GM21526 (cell line): ENCODE results near the gene CSNK1G1.
"Not testable (repeated sequence)": the region's sequence is repeated elsewhere in the genome, so short reads cannot be mapped to it uniquely, and the experiment has no call there.

Source experiments
- ATAC-seq: cut with Tn5 transposase; IDR thresholded peaks from one replicate; pipeline ENCODE4 v1.9.1; 2021; ENCODE audit warnings: moderate library complexity; ENCODE audit not compliant: unreplicated experiment, low FRiP score

The CSNK1G1 gene

GRCh38 chr15:64355944-64356709, at the start of gene CSNK1G1:
Gene CSNK1G1 (minus strand): TSS chr15:64356173. CDS start chr15:64300499, 55,674 bp downstream.
- peak; percentile 94 for ATAC-seq

DNA sequence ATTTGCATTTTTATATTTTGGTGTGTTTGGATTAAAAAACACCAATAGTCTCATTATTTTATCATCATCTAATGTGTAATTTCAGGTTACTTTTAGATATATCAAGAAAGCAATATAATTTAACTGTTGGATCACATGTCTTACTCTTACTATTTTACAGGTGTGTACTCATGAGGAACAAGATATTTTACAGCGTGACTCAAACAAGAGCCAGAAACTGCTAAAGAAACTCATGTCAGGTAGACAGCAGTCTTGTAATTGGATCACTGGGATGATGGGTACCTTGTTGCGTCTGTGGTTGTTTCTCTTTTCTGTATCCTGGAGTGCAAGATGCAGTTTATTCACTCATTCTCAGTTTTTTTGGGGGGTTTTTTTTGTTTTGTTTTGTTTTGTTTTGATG, 44.6 kb upstream of the CSNK1G1 start:
- ATAC-seq = no peak

- ATAC-seq = no peak
Observed at GRCh38 chr15:64398575-64398974, 42.6 kb upstream of the CSNK1G1 start.

DNA sequence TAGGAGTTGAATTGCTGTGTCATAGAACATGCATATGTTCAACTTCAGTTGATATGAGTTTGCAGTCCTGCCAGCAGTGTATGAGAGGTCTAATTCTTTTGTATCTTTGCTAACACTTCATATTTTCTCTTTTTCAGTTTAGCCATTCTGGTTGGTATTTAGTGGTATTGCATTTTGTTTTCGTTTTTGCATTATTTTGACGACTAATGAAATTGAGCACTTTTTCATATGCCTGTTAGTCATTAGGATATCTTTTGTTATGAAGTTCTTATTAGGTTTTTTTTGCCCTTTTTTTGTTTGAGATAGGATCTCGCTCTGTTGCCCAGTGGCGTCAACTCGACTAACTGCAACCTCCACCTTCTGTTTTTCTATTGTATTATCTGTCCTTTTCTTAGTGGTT, 40.8 kb upstream of the CSNK1G1 start:
- ATAC-seq = no peak

DNA sequence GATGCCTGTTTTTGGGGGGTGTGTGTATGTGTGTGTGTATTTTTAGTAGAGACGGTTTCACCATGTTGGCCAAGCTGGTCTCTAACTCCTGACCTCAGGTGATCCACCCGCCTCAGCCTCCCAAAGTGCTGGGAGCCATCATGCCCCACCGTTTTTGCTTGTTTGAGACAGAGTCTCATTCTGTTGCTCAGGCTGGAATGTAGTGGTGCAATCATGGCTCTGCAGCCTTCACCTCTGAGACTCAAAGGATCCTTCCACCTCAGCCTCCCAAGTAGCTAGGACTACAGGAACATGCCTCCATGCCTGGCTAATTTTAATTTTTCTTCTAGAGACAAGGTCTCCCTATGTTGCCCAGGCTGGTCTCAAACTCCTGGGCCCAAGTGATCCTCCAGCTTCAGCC, 36.5 kb upstream of the CSNK1G1 start:
- ATAC-seq = not testable (repeated sequence)

DNA sequence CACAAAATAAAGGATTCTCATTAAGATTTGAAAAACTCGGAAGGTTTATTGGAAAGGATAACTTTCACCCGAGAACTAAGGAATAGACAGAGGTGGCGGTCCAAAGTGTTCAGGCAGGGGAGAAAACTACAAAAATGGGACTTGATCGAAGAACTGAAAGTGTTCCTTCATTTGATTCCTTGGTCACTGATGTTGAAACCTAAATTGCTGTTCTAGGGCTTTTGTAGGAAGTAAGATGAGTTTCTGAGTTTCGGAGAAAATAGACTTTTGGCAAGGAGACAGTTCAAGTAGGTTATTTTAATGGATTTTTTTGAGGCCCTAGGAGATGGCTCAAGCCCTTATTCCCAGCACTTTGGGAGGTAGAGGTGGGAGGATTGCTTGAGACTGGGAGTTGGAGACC, 33.1 kb upstream of the CSNK1G1 start:
- ATAC-seq = no peak

GRCh38 chr15:64387562-64388168, 31.7 kb upstream of the CSNK1G1 start, which contains the start of gene TRIP4:
Gene TRIP4 (plus strand): TSS chr15:64387836. CDS start chr15:64387864, 28 bp downstream.
- peak; percentile 90 for ATAC-seq

GRCh38 chr15:64386291-64386690, 30.3 kb upstream of the CSNK1G1 start:
- no peak for ATAC-seq

DNA sequence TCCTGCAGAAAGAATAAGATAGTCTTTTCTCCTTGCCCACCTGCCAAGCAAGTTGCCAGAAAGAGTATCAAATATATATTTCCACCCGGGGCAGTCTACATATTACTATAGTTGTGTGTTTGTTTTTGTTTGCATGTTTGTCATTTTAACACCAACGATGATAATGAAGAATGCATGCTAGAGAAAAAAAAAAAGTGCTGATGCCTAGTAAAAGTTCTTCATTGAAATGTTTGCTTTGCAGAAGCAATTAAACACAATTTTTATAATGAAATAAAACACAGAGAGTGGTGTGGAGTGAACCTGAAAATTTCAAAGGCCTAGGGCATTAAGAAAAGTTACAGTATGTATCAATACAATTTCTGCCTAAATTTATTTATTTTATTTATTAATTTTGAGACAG, 27.8 kb upstream of the CSNK1G1 start:
- no peak for ATAC-seq

DNA sequence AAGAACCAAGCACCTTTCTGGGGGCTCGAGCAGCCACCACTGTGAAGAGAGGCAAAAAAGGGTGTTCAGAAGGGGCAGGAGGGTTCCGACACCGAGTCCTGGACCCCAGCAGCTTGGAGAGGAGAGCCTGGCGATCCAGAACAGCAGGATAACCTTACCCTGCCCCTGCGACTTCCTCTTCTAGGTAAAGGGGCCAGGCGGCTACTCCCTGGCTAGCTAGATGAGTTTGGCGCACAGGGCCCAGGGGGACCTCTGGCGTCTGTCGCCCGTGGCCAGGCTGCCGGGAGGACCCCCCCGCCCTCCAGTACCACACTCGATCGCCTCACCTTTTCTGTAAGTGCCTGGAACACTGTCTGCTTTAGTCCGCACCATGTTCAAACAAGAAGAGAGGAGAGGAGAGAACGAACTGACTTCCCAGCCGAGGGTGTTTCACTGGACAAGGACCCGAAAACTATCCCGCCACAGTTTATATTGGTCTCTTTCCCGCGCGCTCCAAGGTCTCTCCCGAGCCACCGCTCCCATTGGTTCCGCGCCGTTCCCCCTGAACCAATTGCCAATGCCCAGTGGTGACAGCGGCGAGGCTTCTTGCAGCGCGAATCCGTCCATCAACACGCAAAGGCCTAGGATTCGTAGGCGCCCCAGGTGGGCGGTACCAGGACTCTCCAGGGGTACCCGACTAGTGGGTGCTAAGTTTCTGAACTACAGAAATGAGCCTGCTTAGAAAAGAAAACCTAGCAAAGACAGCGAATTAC, 25.2 kb upstream of the CSNK1G1 start, which contains the start of gene PCLAF:
Gene PCLAF, minus strand, starts transcription at position 442 of the 752 bp plus-strand sequence. Its CDS starts 70 bp downstream, at position 372.
- peak; percentile 94 for ATAC-seq

DNA sequence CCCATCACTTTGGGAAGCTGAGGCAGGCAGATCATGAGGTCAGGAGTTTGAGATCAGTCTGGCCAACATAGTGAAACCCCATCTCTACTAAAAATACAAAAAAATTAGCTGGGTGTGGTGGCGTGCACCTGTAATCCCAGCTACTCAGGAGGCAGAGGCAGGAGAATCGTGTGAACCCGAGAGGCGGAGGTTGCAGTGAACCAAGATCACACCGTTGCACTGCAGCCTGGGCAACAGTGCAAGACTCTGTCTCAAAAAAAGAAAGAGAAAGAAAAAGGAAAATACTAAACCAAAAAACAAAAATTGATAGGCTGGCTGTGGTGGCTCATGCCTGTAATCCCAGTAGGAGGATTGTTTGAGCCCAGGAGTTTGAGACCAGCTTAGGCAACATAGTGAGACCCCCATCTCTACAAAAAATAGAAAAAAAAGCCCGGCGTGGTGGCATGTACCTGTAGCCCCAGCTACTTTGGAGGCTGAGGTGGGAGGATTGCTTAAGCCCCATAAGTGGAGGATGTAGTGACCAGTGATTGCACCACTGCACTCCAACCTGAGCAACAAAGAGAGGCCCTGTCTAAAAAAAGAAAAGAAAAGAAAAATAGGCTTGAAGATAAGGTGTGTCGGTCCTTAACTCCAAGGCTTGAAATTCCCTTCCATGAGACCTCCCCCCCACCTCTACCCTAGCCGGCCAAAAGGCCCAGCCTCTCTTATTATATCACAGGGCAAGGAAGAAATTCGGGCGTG, 24.3 kb upstream of the CSNK1G1 start:
- not testable (repeated sequence) for ATAC-seq

DNA sequence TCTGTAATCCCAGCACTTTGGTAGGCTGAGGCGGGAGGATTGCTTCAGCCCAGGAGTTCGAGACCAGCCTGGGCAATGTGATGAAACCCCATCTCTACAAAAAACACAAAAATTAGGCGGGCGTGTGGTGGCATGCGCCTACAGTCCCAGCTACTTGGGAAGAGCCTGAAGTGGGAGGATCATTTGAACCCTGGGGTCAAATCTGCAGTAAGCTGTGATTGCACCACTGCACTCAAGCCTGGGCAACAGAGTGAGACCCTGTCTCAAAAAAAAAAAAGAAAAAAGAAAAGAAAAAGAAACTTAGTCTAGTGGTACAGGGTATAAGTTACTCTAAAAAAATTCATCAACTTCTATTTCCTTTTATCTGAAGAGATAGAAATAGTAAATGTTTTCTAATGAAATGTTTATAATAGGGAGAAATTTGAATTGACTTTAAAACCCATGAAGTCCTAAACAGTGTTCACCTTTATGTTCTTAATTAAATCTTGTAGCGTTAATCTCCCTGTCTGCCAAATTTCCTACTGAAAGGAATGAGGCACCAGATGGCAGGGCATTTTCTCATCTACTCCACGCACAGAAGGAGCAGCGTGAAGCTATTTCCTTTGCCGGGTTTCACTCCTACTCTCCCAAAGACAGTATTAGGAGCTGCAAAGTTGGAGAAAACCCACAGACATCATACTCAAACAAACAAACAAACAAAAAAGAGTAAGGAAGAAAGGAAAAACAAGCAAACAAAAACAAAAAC, 23.4 kb upstream of the CSNK1G1 start:
- ATAC-seq = no peak

- no peak for ATAC-seq
Observed at GRCh38 chr15:64373360-64373759, 17.4 kb upstream of the CSNK1G1 start.

DNA sequence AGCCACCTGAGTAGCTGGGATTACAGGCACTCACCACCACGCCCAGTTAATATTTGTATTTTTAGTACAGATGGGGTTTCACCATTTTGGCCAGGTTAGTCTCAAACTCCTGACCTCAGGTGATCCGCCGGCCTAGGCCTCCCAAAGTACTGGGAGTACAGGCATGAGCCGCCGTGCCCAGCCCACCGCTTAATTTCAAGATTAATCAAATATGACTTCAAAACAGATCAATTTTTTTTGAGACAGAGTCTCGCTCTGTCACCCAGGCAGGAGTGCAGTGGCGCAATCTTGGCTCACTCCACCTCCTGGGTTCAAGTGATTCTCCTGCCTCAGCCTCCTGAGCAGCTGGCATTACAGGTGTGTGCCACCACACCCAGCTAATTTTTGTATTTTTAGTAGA, 15.4 kb upstream of the CSNK1G1 start:
- ATAC-seq = not testable (repeated sequence)

DNA sequence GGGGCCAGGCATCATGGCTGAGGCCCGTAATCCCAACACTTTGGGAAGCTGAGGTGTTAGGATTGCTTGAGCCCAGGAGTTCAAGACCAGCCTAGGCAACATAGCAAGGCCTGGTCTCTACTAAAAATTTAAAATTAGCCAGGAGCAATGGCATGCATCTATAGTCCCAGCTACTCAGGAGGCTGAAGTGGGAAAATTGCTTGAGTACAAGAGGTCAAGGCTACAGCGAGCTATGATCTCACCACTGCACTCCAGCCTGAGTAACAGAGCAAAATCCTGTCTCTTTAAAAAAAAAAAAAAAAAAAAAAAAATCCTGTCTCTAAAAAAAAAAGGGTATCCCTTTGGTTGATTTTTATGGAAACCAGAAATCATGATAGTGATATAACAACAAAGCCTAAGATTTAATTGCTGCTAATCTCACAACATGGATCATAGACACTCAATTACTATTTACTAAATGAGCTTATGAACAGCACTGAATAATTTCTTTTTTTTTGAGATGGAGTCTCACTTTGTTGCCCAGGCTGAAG, 13.2 kb upstream of the CSNK1G1 start:
- ATAC-seq = no peak

DNA sequence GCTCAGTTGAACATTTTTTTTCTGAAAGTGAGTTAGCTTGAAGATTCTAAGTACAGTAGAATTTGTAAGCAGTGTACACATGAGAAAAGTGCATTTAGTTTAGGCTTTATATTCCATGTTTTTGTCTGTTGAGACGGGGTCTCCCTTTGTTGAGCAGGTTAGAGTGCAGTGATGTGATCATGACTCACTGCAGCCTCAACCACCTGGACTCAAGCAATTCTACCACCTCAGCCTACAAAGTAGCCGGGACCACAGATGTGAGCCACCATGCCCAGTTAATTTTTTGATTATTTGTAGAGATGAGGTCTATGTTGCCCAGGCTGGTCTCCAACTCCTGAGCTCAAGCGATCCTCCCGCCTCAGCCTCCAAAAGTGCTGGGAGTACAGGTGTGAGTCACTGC, 5.3 kb upstream of the CSNK1G1 start:
- ATAC-seq = no peak

DNA sequence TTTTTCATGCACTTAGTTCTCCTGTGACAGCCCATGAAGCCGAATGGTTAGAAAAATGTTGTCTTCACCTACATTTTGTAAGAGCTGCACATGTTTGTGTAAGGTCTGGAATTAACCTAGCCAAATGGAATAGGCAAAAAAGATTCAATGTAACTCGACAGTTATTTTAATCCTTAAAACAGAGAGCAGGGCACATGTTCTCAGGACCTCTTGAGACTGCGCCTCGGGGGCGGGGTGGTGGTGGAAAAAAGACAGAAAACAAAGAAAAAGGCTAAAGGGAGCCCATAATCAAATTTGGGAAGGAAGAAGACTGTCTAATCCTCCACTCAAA, 702 bp upstream of the CSNK1G1 start:
- ATAC-seq = no peak

- peak; percentile 21 for ATAC-seq
Observed at GRCh38 chr15:64355348-64355943, 527 bp downstream of the CSNK1G1 start.

- ATAC-seq = no peak
Observed at GRCh38 chr15:64354688-64355344, 1.2 kb downstream of the CSNK1G1 start.
